HG03280 (cell line): ENCODE measurements around the gene F8A3.
"Not testable (repeated sequence)": the region's sequence is repeated elsewhere in the genome, so short reads cannot be mapped to it uniquely, and the experiment has no call there.

Source experiments
- ATAC-seq: cut with Tn5 transposase; IDR thresholded peaks from one replicate; pipeline ENCODE4 v1.9.1; 2021; ENCODE audit warnings: mild to moderate bottlenecking, moderate library complexity; ENCODE audit not compliant: unreplicated experiment

The F8A3 gene

DNA sequence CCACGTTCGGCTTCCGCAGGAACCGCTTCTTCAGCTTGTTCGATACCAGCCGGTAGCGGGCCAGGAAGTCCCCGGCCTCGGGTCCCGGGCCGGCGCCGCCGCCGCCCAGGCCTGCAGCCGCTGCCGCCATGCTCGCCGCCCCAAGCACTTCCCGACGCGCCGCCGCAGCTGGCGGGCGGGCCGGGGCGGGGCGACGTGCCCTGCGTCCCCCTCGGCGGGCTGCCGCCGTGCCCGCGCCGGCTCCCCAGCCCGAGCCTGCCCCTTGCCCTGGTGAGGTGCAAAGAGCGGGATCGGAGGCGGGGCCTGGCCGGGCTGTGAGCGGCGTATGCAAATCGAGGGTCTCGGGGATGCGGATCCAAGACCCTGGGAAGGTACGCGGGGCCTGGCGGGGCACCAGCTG lies at the start of gene F8A3:
Gene F8A3 (minus strand): TSS at position 150 of the 400 bp plus-strand sequence. CDS start 20 bp downstream, at position 130.
- ATAC-seq = peak; percentile 79

DNA sequence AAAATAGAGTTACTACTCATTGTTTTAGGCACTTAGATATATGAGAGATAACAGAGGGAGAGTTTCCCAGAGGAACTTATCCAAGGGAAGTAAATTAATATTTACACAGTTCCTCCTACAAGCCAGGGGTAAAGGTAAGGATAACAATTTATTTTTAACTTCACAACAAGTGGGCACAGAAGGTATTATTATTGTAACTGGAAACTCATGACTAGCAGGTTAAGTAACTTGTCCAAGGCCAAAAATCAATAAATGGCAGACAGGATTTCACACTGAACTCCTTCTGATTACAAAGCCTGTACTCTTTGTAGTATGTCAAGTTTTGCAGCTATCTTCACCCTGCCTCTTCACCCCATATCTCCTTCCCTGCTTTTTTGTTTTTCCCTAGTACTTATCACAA lies 46.9 kb upstream of the F8A3 start:
- no peak for ATAC-seq

DNA sequence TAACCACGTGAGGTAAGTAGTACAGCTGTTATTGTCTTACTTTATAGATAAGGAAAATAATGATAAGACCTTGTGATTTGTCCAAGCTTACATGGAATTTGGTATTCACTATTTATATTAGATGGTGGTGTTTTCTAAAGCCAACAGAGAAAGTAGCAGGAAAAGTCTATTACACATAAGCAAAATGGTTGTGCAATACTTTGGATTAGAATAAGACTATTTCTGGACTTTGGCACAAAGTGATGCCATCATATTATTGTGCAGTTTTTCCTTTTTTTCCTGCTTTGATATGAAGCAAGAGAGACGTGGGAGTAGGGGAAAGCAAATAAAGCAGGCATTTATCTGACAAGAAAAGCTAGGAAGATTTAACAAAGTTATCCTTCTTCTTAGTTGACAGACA lies 36.7 kb upstream of the F8A3 start:
- ATAC-seq = not testable (repeated sequence)

DNA sequence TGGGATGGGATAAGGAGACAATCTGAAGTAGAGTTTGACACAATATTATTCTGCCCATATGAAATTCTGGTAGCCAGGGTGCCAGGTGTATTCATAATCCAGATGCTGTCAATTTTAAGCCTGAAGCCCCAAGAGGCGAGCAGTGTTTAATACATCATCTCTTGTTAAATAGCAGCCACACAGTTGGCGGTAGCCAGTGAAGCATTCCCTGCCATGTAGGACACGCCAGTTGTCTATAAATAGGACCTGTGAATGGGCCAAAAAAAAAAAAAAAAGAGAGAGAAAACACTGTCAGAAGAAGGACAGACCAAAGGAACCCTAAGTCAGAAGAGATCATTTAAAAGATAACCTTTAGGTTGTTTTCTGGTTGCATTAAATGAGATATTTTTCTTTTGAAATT lies 33.0 kb upstream of the F8A3 start:
- ATAC-seq = not testable (repeated sequence)

DNA sequence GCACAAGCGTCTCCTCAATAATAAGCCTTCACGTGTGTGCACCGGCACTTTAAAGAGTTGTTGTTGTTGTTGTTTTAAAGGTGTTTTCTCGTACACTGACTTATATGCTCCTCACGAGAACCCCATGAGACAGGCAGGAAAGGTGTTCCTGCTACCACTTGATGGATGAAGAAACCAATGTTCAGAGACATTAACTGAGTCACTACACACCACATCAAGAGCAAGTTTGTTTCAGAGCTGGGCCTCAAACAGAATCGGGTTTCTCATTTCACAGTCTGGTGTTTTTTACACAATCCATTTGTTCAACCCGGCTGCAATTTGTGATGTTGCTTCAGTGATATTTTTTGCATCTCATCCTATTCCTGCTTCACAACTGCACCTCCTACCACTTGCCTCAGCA lies 18.7 kb upstream of the F8A3 start:
- not testable (repeated sequence) for ATAC-seq

DNA sequence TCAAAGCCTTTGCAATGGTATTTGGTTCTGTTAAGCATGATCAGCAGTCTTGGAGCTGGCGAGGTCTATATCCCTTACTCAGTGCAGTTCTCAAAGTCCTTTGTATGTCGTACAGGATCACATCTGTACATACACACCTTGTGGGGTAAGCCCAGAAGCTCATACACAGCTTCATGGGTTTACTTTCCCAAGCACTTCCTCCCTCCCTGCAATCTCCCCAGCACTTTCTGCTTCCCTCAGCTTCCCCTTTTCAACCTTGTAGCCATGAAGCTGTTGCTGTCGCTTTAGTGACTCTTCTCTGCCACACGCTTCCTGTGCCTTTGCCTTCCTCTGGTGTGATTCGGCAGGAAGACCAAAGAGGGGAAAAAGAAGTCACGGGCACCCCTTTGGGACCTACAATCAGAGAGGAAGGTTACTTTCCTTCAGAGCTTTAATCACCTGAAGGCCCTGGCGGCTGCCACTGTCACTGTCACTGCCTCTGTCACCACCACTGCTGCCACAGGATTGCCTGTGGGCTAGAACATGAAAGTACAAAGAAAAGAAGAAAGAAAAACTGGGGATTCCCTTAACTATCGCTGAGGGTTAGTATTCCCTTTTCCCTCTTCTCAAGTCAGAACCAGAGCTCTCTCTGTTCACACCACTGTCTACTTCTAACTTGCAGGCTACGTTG lies 8.0 kb upstream of the F8A3 start:
- peak; percentile 59 for ATAC-seq

DNA sequence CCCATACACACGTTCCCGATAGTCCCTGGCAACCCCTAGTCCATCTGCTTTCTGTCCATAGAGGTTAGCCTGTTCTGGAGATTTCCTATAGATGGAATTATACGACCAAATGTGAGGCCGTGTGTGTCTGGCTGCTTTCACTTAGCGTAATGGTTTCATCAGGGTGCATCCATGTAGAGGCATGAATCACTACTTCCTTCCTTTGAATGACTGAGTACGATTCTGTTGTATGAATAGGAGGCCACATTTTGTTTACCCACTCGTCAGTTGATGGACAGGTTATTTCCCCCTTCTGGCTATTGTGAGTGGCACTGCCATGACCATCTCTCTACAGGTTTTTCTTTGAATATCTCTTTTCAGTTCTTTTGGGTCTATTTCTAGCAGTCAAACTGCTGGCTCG lies 2.1 kb upstream of the F8A3 start:
- not testable (repeated sequence) for ATAC-seq

DNA sequence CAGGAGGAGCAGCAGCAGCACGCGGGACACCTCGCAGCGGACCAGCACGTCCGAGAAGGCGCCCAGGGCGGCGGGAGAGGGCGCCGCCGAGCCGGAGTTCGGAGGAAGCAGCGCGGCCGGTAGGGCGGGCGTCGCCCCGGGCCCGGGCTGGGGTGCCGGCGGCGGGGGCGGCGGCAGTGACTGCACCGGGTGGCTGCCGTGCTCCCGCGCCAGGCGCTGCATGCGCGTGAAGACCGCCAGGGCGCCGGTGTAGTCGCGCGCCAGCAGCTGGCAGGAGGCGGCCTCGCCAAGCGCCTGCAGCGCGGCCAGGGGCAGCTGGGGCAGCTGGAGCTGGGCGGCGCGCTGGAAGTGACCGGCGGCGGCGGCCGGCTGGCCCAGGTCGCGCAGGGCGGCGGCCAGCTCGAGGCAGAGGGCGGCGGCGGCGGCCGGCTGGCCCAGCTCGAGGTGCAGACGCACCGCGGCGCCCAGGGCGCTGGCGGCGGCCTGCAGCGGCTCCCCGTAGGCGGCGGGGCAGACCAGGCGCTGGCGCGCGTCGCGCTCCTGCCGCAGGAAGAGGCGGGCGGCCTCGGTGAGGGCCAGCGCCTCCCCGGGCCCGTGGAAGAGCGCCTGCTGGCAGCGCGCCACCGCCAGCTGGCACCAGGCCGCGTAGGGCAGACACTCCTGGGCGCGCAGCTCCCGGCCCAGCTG lies 516 bp downstream of the F8A3 start:
- ATAC-seq = peak; percentile 53

DNA sequence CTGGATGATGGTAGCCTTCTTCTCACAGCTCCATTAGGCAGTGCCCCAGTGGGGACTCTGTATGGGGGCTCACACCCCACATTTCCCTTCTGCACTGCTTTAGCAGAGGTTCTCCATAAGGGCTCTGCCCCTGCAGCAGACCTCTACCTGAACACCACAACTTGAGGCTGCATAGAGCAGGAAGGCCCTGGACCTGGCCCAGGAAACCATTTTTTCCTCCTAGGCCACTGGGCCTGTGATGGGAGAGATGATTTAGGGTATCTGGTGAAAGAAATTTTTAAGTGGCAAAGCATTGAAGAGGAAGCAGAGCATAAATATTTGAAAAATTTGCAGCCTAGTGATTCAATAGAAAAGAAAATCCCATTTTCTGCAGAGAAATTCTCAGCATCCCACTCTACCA lies 17.3 kb downstream of the F8A3 start:
- ATAC-seq = no peak

DNA sequence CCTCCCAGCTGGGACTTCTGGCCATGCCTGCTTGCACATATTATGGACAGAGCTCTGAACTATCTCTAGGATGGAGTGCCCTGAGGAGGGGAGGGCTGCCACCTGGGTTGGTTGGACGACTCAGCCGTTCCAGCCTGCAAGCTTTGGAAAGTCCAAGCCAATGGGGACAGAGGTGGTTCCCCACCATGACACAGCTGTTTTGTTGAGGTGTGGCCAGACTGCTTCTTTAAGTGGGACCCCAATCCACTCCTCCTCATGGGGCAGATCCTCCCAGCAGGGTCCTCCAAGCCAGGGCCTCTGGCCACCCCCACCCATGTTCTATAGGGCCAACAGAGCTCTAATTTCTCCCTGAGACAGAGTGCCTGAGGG lies 22.7 kb downstream of the F8A3 start:
- ATAC-seq = no peak

DNA sequence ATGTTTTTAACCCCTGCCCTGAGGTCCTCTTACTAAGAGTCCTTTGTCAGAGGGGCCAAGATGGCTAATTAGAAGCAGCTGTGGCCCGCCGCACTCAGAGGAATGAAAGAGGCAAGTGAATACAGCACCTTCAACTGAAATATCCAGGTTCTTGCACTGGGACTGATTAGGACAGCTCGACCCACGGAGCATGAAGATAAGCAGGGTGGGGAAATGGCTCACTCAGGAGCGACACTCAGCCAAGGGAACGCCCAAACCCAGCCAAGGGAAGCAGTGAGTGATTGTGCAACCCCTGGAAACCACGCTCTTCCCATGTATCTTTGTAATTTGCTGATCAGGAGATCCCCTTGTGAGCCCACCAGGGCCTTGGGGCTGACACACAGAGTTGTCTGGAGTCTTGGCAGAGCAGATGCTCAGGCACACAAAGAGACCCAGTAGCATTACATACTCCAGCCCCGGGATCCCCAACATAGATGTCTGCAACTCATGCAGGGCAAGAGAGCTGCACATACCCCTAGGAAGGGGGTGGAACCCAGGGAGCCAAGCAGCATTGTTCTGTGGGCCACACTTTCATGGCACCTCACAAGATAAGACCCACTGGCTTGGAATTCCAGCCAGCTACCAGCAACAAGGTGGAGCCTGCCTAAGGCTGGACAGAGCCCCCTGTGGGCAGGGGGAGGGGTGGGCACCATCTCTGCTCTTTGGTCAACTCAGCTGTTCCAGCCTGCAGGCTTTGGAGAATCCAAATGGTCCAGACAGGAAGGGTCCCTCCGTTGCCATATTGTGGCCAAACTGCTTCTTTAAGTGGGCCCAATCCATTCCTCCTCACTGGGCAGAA lies 23.3 kb downstream of the F8A3 start:
- ATAC-seq = no peak

DNA sequence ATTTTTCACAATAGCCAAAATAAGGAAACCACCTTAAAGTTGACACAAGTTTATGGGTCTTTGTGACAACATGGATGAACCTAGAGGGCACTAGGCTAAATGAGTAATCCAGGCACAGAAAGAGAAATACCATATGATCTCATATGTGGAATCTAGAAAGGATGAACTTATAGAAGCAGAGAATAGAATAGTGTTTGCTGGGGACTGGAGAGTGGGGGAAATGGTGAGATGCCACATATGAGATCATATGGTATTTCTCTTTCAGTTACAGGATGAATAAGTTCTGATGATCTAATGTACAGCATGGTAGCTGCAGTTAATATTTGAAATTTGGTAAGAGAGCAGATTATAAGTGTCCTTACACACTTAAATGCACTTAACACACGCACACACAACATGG lies 40.7 kb downstream of the F8A3 start:
- ATAC-seq = no peak
